HG02678 (cell line): ENCODE results near the gene PEG3.

Experiments used
- ATAC-seq: cut with Tn5 transposase; IDR thresholded peaks from one replicate; pipeline ENCODE4 v1.9.1; 2021; ENCODE audit warnings: mild to moderate bottlenecking, moderate library complexity; ENCODE audit not compliant: unreplicated experiment

The PEG3 gene

DNA sequence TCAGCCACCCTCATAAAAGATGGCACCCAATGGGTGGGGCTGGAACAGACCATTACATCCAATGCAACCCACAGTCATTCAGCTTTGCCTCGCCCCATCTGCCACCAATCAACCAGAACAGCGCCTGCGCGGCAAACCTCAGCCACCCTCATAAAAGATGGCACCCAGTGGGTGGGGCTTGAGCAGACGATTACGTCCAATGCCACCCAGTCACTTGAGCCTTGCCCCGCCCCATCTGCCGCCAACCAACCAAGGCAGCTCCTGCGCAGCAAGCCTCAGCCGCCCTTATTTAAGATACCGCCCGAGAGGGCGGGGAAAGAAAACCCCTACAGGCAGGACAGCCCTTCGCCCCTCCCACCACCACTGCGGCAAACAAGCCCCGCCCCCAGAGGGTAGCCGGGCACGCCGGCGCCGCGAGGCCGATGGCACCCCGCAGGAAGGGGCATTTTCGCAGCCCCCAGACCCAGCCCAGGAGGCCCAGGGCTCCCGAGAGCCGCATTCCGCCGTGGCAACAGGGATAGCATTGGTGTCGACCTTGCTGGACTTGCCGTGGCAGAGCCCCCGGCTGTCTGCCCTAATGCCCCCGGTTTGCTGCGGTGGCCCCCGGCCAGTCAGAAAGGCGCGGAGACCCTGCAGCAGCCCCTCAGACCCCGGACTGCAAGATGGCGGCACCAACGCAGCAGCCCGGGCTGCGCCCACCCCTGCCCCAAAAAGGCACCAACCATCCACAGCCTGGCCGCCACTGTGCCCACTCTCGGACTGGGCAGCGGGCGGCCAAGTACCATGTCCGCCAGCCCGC is 675 bp downstream of the PEG3 start:
- no peak for ATAC-seq

- no peak for ATAC-seq
Measured at GRCh38 chr19:56838909-56839651, 1.4 kb downstream of the PEG3 start.

GRCh38 chr19:56838024-56838908 is 2.3 kb downstream of the PEG3 start:
- ATAC-seq: no peak

- no peak for ATAC-seq
Measured at GRCh38 chr19:56837492-56838023, 3.0 kb downstream of the PEG3 start.

GRCh38 chr19:56837004-56837403 is 3.5 kb downstream of the PEG3 start:
- ATAC-seq: no peak

GRCh38 chr19:56836059-56836458 is 4.5 kb downstream of the PEG3 start:
- no peak for ATAC-seq

GRCh38 chr19:56835401-56835800 is 5.1 kb downstream of the PEG3 start:
- ATAC-seq: no peak

DNA sequence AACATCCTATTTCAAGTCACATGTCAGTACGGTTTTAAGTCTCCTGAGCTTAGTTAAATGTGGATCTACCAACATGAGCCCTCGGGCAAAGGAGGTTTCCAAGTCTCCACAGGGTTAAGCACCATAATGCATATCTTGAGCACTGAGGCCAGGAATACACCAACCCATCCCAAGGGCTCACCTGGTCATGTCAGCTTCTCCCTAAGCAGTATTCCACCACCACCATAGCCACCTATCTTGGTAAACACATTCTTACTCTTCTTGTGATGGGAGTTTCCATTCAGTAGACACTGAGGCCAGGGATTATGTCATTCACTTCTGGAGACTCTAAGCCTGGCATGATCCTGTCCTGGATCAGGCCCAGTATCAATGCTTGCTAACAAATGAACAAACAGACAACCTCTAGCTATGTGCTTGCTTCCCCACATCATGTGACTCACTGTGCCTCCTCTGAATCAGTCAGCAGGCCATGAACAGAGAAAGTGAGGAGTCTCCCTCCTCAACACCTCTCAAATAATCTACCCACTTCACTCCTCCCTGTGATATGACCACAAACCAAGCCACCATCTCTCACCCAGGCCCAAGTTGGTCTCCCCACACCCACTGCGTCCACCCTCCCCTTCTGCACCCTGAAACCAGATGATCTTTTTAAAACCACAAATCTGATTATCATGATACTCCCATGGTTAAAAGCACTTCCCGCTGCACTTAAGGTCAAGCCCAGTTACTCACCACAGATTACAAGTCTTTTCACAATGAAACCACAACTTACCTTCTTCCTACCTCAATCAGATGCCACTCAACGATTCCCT is 5.8 kb downstream of the PEG3 start:
- no peak for ATAC-seq

DNA sequence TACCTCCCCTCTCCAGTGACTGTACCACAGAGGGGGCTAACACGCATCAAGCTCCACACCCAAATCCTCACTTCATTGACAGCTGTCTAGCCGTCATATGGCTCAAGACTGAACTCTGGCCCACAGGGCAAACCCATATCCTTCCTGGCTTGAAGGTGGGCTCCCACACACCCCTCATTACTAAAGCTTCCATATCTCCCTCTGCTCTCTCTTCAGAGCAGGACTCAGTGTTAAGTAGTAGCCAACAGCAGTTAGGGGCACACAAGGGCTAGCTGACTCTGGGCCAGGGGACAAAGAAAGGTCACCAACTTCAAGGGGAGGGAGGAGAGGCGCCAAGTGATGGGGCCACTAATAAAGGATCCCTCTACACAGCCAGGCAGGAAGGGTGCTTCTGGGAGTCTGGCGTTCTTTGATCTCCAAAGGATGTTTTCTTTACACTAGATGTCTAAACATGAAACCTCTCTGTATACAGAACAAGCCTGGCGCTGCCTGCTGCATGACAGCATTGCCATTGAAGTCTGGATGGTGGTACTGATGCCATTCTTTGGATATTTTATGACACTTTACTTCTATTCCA is 8.1 kb downstream of the PEG3 start:
- no peak for ATAC-seq

- no peak for ATAC-seq
Measured at GRCh38 chr19:56831255-56831654, 9.3 kb downstream of the PEG3 start.

DNA sequence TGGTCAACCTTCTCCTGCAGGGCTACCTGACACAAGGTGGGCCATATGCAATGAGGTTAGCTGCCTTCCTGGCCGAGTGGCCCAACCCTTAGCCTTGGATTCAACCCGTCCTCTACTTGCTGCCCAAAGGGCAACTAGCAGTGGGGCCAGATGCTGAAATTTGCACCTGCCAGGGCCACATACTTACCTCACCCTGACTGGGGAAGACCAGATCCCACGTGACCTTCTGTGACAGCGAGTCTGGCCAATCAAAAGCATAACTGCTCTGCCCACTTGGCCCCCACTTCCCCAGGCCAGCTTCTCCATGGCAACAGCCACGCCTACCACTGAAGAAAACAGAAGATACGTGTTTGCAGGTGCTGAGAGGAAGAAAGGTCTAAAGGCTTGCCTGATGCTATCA is 10.9 kb downstream of the PEG3 start:
- no peak for ATAC-seq

DNA sequence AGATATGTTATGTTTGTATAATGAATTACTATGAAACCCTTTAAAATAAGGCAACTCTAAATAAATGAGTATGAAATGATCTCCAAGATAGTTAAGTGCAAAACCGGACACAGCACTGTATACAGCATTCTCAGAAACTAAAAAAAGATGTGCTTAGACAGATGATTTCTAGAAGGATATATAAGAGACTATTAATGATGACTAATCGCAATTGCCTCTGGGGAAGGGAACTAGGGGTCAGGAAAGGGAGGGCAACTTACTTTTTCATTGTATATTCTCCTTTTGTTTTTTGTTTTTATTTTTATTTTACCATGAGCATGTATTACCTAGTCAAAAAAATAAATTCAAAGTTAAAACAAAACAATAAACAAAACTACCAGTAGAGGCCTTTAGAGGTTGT is 12.8 kb downstream of the PEG3 start:
- ATAC-seq: no peak

GRCh38 chr19:56823956-56824355 is 16.6 kb downstream of the PEG3 start:
- no peak for ATAC-seq

GRCh38 chr19:56823417-56823816 is 17.1 kb downstream of the PEG3 start:
- ATAC-seq: no peak

- no peak for ATAC-seq
Measured at GRCh38 chr19:56822755-56823154, 17.8 kb downstream of the PEG3 start.

DNA sequence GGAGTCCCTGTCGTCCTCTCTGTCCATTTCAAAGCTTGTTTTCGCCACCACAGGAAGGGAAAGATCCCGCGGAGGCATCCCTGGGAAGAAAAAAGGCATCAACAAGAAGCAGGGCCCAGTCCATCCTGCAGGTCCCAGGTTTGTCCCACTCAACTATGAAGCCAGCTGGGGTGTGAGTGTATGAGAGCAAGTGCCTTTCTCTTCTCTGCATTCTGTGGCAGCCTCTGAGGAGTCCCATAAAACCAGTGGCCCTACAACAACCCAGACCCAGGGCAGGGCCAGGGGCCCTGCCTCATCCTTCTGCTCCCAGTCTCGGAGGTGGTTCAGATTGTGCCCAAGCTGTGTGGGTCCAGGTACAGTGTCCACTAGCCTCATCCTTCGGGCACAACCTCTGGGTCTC is 18.9 kb downstream of the PEG3 start:
- ATAC-seq: no peak

GRCh38 chr19:56821209-56821608 is 19.3 kb downstream of the PEG3 start:
- no peak for ATAC-seq

GRCh38 chr19:56819166-56819565 is 21.4 kb downstream of the PEG3 start:
- ATAC-seq: no peak

DNA sequence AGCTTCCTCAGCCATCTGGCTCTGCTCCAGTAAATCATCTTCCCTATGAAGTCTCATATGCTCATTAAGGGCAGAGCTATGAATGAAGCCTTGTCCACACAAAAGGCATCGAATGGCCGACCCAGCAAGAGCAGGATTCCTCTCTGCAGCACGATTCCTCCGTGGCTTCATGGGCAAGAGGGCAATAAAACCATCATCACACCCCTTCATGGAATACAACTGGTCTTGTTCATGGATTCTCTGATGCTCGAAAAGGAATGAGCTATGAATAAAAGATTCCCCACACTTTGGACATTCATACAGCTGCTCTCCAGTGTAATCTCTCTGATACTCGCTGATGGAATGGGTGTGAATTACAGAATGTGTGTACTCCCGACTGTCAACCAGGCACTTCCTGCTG is 25.9 kb downstream of the PEG3 start:
- no peak for ATAC-seq

GRCh38 chr19:56813531-56813930 is 27.0 kb downstream of the PEG3 start:
- no peak for ATAC-seq
